Measurements from ENCODE around the gene SNED1.

The SNED1 gene

DNA sequence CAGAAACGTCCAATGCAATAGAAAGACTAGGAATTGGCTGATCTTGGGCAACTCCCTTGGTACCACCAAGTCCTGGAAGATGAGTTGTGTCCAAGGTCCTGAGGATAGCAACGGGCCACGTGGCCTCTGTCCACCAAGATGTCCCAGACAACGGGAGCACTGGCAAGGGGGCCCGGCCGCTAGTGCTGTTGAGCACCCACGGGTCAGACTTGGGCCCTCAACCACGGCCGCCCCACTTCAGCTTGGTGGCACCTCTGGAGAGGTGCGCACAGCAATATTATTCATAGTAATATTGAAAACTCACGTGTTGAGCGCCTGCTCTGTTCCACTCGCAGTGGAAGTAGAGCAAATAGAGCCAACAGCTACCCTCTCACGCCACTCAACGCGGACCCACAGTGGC is 131.9 kb downstream of the SNED1 start:
- no peak for DNase-seq (ENCODE audit: low spot score)

DNA sequence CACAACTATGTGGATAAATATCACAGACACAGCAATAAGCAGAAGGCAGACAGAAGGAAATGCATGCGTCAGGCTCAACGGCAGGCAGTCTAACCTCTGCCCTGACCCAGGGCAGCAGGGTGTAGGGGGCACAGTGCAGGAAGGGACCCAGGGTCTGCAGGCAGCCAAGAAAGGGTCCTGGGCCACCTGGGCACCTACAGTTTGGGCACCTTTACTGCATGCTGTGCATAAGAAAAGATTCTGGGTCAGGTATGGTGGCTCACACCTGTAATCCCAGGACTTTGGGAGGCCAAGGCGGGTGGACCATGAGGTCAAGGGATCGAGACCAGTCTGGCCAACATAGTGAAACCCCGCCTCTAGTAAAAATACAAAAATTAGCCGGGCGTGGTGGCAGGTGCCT is 133.1 kb downstream of the SNED1 start:
- DNase-seq (ENCODE audit: low spot score): no peak

DNA sequence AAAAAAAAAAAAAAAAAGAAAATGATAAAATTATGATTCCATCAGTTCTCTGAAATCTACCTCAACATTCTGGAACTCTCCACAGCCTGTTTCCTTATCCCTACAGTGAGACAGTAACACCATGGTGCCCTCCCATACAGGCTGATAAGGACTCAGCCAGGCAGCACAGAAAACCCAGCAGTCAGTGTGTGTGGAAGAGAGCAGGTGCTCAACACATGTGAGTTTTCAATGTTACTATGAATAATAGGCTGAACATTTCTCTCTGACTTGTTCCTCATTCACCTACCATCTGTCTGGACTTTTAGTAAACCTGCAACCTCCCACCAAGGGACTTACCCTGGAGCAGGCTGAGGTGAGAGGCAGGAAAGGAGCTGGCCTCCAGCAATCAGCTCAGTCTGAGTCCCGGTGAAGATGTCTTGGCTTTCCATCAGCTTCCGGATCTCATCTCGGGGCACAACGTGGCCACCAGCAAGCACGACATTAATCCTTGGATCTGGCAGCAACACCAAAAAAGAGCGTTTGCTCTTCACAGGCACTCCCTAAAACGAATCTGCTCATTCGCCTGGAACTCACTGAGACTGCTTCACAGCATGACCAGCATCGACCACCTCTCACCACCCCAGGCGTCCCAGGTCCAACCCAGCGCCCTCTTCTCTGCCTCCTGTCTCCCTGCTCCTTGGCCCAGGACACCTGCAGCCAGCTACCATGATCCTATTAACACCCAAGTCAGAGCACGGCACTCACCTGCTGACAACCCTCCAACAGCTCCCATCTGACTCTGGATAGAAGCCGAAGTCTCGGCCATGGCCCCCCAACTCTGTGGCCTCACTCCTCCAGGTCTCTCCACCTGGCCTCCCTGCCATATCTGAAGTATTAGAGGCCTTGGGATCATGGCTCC is 134.4 kb downstream of the SNED1 start:
- no peak for DNase-seq (ENCODE audit: low spot score)

DNA sequence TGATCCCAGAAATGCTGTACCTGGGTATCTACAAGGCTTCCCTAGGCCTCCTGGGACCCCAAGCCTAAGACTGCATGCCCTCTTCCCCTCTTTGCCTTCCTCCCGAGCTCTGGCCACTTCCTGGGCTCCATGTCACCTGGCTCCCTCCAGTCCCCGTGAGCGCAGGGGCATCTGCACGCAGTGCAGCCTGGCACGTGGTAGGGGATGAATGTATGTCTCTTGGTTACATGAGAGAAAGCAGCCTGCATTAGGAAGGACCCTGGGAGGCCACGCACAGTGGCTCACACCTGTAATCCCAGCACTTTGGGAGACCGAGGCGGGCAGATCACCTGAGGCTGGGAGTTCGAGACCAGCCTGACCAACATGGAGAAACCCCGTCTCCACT is 135.0 kb downstream of the SNED1 start:
- no peak for DNase-seq (ENCODE audit: low spot score)

DNA sequence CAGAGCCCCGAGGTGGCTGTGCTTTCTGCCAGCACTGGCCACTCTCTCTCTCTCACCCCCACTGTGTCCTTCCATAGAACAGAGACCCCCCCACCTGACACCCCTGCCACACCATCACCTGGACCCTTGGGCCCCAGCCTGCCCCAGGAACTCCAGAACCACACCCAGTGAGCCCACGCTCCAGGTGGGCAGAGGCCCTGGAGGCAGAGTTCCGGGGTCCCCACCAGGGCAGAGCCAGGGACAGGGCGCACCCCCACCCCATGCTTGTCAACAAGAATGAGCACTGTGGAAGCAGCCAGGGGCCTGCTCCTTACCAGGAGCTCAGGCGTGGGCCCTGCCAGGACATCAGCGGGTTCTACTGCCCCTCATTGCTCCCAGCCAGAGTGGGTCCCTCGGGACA is 136.3 kb downstream of the SNED1 start:
- DNase-seq (ENCODE audit: low spot score): no peak

DNA sequence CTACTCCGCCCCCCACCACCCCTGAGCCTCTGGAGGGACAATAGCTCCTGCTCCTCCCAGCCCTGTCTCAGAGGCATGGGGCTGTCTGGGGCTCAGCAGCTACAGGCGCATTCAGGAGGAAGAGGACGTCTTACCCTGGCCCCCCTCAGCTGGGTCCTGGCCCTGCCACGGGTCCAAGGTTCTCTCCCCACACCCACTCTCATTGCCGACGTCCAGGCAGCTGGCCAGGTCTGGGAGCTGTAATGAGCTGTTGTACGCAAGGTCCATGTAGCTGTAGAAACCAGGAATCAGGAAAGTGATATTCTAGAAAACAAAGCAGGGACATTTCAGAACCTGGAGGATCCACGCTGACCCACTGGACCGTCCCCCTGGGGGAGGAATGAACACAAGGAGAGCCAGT is 137.3 kb downstream of the SNED1 start:
- no peak for DNase-seq (ENCODE audit: low spot score)

DNA sequence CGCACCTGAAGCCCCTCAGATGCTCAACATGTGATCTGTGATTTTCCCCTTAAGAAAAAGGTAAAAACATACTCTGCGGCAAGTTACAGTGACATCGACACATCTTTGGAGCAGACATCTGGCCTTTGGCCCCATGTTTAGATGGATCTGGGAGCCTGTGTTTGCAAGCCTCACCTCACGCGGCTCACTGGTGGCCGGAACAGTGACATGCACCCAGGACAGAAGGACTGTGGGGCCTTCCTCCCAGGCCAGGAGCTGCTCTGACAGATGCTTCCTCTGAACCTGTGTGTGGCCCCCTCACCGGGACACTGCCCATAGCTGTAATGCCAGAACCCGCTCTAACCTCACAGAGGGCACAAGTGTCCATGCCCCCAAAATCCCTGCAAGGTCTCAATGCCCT is 137.8 kb downstream of the SNED1 start:
- DNase-seq (ENCODE audit: low spot score): no peak

DNA sequence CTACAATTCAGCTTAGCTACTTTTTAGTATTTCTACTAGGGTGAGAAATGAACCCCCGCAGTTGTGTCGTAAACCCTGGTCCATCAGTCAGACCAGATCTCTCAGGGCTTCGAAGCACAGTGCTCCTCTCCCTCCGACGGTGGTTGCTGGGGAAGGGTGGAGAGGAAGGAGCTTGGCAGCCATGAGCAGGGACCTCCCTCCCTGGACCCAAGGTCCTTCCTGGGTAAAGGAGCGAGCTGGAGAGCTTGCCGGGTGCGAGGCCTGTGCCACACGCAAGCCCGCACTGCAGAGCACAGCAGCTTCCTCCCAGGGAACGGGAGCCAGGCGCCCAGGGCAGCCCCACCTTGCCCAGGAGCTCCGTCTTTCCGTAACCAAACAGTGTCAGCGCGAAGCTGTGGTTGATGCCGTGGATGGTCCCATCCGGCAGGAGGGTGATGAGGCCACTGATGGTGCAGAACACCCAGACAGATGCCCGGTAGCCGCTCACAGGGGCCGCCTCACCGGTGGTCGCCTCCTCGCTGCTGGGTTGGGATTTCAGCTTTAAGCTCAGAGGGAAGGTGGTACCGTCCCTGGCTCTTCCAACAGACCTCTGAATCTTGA is 138.3 kb downstream of the SNED1 start:
- no peak for DNase-seq (ENCODE audit: low spot score)

DNA sequence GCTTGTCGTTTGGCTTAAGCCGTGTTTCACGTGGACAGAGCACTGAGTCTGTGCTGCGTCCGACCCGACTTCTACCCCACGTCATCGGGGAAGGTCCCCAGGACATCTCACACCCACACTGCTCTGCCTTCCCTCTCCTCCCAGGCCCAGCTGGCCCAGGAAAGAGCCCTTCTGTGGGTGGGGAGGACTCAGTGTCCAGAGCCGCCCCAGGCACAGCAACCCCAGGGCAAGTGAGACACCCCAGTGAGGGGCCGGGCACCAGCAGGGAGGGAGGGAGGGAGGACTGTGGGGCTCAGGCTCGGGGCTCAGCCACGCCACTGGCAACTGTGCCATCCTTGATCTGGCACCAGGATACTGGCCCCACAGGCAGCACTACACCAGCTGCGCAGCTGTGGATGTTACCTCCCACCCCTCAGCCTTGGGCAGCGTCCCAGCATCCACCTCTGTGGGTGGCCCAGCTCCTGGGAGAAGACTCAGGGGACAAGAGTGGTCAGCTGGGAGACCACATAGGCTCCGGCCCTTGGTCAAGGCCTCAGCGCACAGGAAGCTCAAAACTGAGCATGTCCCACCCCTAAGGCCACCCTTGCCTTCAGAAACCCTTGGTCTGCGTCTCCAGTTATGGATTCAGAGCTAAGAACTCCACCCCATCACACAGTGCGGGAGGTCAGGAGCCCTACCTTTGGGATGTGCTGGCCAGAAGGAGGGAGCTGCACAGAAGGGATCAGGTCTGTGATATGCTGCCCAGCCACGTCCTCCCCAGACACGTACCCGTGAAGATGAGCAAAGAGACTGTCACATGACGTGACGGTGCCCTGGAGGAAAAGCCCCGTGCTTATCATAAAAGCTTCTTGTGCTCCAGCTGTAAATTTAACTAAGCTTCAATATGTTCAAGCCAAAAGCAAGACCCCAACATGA is 139.1 kb downstream of the SNED1 start:
- DNase-seq (ENCODE audit: low spot score): no peak

DNA sequence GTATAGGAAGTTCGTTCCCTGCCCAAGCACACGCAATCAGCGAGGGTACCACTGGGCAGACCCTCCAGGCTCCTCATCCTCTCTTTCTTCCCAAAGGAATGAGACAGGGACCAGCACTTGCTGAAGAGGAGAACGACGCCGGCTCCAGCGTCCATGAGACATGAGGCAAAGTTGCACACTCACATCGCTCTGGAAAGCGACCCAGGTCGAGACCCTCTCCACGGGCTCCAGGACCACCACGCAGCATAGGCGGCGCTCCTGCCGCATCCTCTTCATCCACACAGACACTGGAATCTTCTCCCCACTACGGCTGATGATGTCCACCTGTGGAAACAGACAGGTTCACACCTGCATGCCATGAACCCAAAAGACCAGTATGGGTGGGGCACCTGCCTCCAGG is 140.1 kb downstream of the SNED1 start:
- DNase-seq (ENCODE audit: low spot score): no peak

DNA sequence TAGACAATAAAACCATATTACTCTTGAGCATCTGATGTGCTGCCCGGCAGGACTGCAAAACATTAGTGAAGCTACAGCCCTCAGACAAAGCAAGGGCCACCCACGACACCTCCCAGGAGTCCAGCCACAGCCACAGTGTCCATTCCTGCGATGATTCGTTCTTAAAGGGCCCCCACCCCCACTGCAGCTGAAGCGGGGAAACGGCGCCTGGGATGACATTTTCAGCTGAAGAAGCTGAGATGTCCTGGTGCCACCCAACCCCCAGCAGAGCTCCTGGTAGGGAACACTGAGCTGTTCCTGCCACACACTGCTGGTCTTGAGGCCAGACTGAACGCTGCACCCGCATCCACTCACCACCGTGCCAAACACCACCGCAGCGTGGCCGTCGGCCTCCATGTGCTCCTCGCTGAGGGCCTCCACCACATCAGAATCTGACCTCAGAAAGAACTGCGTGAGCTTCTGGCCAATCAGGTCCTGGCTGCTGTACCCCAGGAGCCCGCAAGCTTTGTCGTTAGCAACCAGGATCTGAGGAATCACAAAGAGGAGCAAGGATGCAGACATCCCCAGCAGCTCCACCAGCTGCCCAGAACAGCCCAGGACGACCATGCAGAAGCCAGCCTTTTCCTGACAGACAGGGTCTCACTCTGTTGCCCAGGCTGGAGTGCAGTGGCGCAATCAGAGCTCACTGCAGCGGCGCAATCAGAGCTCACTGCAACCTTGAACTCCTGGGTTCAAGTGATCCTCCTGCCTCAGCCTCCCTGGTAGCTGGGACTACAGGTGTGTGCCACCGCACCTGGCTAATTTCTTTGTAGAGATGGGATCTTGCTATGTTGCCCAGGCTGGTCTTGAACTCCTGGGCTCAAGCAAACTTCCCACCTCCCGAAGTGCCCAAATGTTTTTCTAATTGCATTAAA is 141.4 kb downstream of the SNED1 start:
- no peak for DNase-seq (ENCODE audit: low spot score)

DNA sequence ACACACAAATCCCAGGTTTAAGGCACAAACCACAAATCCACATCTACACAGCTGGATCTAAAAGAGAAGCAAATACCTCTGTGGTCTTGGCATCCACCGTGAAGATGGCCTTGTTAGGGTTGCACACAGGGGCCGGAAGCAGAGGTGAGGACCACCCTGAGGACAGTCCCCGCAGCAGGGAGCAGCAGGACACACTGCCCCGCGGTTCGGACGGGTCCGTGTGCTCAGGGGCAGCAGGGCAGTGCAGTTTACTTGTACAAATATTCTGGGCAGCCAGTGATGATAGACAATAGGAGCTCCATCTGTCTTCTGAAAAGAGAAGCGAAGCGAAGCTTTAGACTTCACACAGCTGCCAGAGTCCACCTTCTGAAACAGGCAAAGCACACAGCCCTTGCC is 142.0 kb downstream of the SNED1 start:
- DNase-seq (ENCODE audit: low spot score): no peak

DNA sequence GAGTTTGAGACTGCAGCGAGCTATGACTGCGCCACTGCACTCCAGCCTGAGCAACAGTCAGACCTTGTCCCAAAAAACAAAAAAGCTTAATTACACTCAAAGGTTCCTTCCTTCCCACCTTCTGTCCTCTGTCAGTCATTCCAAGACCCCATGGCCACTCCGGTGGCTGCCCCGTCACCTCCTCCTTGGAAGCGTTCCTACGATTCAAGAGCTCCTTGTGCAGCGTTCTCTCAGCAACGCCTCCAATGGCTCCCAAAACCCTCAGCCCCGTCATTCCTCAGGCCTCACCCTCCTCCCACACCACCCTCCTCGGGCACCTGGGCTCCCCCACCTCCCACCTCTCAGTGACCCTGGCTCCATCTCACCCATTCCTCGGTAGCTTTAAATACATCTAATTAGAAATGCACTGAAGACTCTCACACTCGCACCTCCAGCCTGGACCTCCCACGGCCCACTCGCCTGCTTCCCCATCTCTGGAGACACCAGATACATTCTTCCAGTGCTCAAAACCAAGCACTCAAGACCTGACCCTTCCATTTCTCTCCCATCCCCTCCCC is 142.9 kb downstream of the SNED1 start:
- DNase-seq (ENCODE audit: low spot score): no peak

DNA sequence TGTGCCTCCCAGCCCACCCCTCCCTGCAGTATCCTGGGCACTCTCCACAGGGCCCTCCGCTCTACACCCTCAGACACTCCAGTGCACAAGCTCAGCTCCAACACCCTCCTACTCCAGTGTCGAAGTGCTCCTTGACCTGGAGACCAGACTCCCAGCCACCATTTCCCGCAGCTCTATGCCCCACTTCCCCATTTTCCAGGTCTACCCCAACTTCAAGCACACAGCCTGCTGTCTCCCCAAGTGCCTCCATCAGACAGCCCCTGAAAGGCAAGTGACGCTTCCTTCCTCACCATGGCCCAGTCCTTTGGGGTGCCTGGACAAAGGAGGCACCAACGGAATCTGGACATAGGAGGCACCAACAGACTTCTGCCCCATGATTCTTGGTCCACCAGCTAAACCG is 143.6 kb downstream of the SNED1 start:
- no peak for DNase-seq (ENCODE audit: low spot score)

DNA sequence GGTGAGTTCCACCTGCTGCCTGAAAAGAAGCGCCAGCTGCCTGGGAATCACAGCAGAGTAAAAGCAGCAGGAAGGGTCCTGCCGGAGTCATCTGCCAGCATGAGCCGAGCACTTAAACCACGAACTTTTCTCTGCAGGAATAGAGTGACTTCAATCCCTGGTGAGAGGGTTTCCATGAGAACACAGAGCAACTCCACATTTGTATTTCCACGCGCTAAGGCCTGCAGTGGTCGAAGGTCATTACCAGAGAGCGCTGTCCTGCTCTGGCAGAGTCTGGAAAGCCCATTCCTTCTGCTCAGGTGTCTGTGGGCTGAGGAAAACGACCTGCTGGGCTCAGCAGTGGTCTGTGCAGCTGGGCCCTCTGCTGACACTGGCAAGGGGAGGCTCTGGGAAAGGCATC is 144.2 kb downstream of the SNED1 start:
- DNase-seq (ENCODE audit: low spot score): no peak
